IPS DF 6.9 (cell line): ENCODE measurements around the gene SLC38A3.

ENCODE experiments used
- DNase-seq: peaks from one replicate; pipeline ENCODE4 v3.0.0-alpha.2; 2013; ENCODE audit warnings: low read depth, low spot score
- H3K27ac ChIP-seq: one replicate; pipeline ENCODE4 v1.5.1; 2013; ENCODE audit warnings: low read length, control low read depth
- H3K27me3 ChIP-seq: 2 replicates; pipeline ENCODE4 v1.6.1; 2013; ENCODE audit warnings: mild to moderate bottlenecking, low read length; ENCODE audit not compliant: control insufficient read depth, insufficient read depth
- H3K36me3 ChIP-seq: 2 replicates; pipeline ENCODE4 v1.6.1; 2013; ENCODE audit warnings: low read length; ENCODE audit not compliant: control insufficient read depth, insufficient read depth
- H3K4me1 ChIP-seq: 2 replicates; pipeline ENCODE4 v1.6.1; 2013; ENCODE audit warnings: low read length; ENCODE audit not compliant: control insufficient read depth, insufficient read depth
- H3K4me3 ChIP-seq: 2 replicates; pipeline ENCODE4 v1.5.1; 2013; ENCODE audit warnings: mild to moderate bottlenecking, low read length
- H3K9me3 ChIP-seq: 2 replicates; pipeline ENCODE4 v1.6.1; 2013; ENCODE audit warnings: low read length, inconsistent platforms; ENCODE audit not compliant: control insufficient read depth, insufficient read depth
- WGBS: extraction: QIAGEN DNeasy Blood & Tissue Kit; methylation state at CpG from one replicate; pipeline ENCODE4 v1.1.7; 2013; ENCODE audit warnings: mixed read lengths, missing lambda C conversion rate; ENCODE audit not compliant: insufficient read length, insufficient coverage; 5-methylcytosine and 5-hydroxymethylcytosine counted together

Gene SLC38A3

GRCh38 chr3:50250514-50250913 lies 45.4 kb downstream of the SLC38A3 start:
- Histone ChIP-seq H3K27me3 (no peaks in the 10 kb centered on the region), H3K9me3 (no peaks in the 10 kb centered on the region), H3K27ac (no peak overlapping the region), H3K4me3 (no peak overlapping the region), H3K4me1 (peaks cover 5% of the 10 kb centered on the region), H3K36me3 (peaks cover 17% of the 10 kb centered on the region)
- no peak for DNase-seq
- no CpG with 5 or more reads among the region's 4 CpGs for WGBS

GRCh38 chr3:50251220-50251619 lies 46.1 kb downstream of the SLC38A3 start:
- no peaks in the 10 kb centered on the region for H3K9me3 ChIP-seq
- no peak for DNase-seq
- peaks cover 19% of the 10 kb centered on the region for H3K36me3 ChIP-seq
- H3K27me3 ChIP-seq, result no peaks in the 10 kb centered on the region
- no peak overlapping the region for H3K4me3 ChIP-seq
- H3K4me1 ChIP-seq, result peaks cover 4% of the 10 kb centered on the region
- WGBS, result no CpG with 5 or more reads among the region's 8 CpGs
- no peak overlapping the region for H3K27ac ChIP-seq

GRCh38 chr3:50254577-50255250 lies 49.6 kb downstream of the SLC38A3 start:
- Histone ChIP-seq H3K27me3 (no peaks in the 10 kb centered on the region), H3K27ac (no peak overlapping the region), H3K4me1 (peaks cover 4% of the 10 kb centered on the region; the same call in 1 of the 2 replicates), H3K9me3 (no peaks in the 10 kb centered on the region), H3K4me3 (no peak overlapping the region), H3K36me3 (peaks cover 33% of the 10 kb centered on the region)
- no peak for DNase-seq
- WGBS, result no CpG with 5 or more reads among the region's 8 CpGs

DNA sequence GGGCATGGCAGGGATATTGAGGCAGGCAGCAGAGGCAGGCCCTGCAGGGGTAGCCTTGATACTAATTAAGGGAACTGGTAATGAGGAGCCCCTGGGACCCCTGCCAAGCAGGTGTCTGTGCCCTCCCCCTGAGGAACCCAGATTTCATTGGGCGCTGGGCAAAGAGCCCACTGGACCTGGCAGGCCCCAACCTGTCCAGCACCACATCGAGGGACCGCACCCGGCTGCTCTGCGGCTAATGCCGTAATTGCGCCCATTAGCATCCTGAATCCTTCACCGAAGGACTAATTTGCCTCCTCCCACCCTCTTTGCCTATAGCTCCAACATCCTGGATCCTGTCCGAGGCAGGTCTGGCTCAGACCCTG lies 50.2 kb downstream of the SLC38A3 start:
- no peaks in the 10 kb centered on the region for H3K27me3 ChIP-seq
- H3K36me3 ChIP-seq, result peaks cover 32% of the 10 kb centered on the region
- H3K9me3 ChIP-seq, result no peaks in the 10 kb centered on the region
- H3K4me3 ChIP-seq, result no peak overlapping the region
- no peak overlapping the region for H3K27ac ChIP-seq
- DNase-seq, result no peak
- WGBS, result no CpG with 5 or more reads among the region's 9 CpGs
- peaks cover 4% of the 10 kb centered on the region; the same call in 1 of the 2 replicates for H3K4me1 ChIP-seq

- no peak for DNase-seq
- H3K9me3 ChIP-seq, result no peaks in the 10 kb centered on the region
These were observed 52.2 kb downstream of the SLC38A3 start for GRCh38 chr3:50256978-50257890.

GRCh38 chr3:50258029-50258680 lies 53.1 kb downstream of the SLC38A3 start:
- Histone ChIP-seq H3K4me3 (no peak overlapping the region), H3K27me3 (no peaks in the 10 kb centered on the region), H3K36me3 (peaks cover 20% of the 10 kb centered on the region), H3K9me3 (no peaks in the 10 kb centered on the region), H3K27ac (no peak overlapping the region), H3K4me1 (peaks cover 6% of the 10 kb centered on the region)
- WGBS, result no CpG with 5 or more reads among the region's 17 CpGs
- DNase-seq, result no peak

More at GRCh38 chr3:50256978-50257890, 52.2 kb downstream of the SLC38A3 start:
- WGBS, result no CpG with 5 or more reads among the region's 20 CpGs
- H3K36me3 ChIP-seq, result peaks cover 23% of the 10 kb centered on the region
- no peak overlapping the region for H3K27ac ChIP-seq
- no peaks in the 10 kb centered on the region for H3K27me3 ChIP-seq
- H3K4me3 ChIP-seq, result no peak overlapping the region
- H3K4me1 ChIP-seq, result peaks cover 6% of the 10 kb centered on the region

DNA sequence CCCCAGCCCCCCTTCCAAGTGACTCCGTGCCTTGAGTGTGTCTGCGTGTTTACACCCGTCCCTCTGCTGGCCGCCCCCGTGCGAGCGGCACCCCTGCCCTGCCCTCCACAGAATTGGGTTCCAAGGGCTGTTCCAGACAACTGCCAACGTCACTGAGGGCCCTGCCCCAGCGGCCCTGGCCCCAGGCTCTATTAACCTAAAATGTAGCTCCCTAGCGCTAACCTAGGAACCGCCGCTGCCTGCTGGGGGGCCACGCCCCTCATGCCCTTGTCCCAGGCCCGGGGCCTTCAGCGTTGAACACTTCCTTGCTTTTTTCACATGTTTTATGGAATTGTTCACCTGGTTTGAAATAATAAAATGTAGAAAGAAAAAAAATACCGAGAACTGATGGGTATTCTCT lies 53.9 kb downstream of the SLC38A3 start:
- Histone ChIP-seq H3K4me1 (peaks cover 6% of the 10 kb centered on the region), H3K27ac (no peak overlapping the region)
- no CpG with 5 or more reads among the region's 16 CpGs for WGBS

GRCh38 chr3:50259432-50260026 lies 54.5 kb downstream of the SLC38A3 start:
- peaks cover 8% of the 10 kb centered on the region for H3K4me1 ChIP-seq

More for the DNA sequence above, 53.9 kb downstream of the SLC38A3 start:
- Histone ChIP-seq H3K27me3 (no peaks in the 10 kb centered on the region), H3K4me3 (no peak overlapping the region), H3K36me3 (peaks cover 20% of the 10 kb centered on the region), H3K9me3 (no peaks in the 10 kb centered on the region)
- DNase-seq, result no peak

GRCh38 chr3:50260027-50260941 lies 55.2 kb downstream of the SLC38A3 start:
- peak overlapping the region; percentile 26; the same call in 1 of the 2 replicates for H3K4me3 ChIP-seq
- no CpG with 5 or more reads among the region's 70 CpGs for WGBS
- no peaks in the 10 kb centered on the region for H3K9me3 ChIP-seq
- H3K36me3 ChIP-seq, result peaks cover 20% of the 10 kb centered on the region
- peaks cover 12% of the 10 kb centered on the region for H3K4me1 ChIP-seq
- H3K27ac ChIP-seq, result no peak overlapping the region
- DNase-seq, result no peak
- no peaks in the 10 kb centered on the region for H3K27me3 ChIP-seq

More at GRCh38 chr3:50259432-50260026, 54.5 kb downstream of the SLC38A3 start:
- H3K4me3 ChIP-seq, result no peak overlapping the region
- no peaks in the 10 kb centered on the region for H3K27me3 ChIP-seq
- peaks cover 20% of the 10 kb centered on the region for H3K36me3 ChIP-seq
- no peak overlapping the region for H3K27ac ChIP-seq
- no CpG with 5 or more reads among the region's 18 CpGs for WGBS
- no peaks in the 10 kb centered on the region for H3K9me3 ChIP-seq
- no peak for DNase-seq
